ENCODE results near the gene FAM168A. TPM values are rescaled to one million over a fixed set of nuclear protein-coding genes. Genes with fewer than 3 reads are reported as not detected.

Gene FAM168A
- total RNA-seq, 1 donor from 2014 or later: 21.4 TPM

DNA sequence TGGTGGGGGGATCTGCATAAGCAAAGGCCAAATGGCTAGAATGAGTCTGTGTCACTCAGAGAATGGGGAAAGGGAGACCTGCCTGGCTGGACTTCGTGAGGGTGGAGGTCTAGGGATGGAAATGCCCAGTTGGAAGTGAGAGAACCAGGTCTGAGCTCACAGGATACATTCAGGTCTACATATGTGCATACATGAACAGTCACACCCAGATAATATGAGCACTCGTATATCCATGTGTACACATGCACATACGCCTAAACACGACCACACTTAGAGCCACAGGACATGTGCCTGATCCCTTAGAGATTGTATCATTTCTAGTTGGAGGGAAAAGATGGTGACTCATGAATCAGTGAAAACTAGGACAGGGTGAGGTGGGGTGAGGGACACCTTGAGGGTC lies 242.8 kb downstream of the FAM168A start:
- H3K4me3 ChIP-seq: no peak overlapping the region
- H3K9me3 ChIP-seq: no peaks in the 10 kb centered on the region
- H3K4me1 ChIP-seq: peaks cover 13% of the 10 kb centered on the region
- intact Hi-C loops (cut with DNase I): loop anchor here (10.0 kb wide), 1 partner anchor 300 kb away; no protein-coding TSS in a partner anchor
- TF ChIP-seq, protein P1, sequence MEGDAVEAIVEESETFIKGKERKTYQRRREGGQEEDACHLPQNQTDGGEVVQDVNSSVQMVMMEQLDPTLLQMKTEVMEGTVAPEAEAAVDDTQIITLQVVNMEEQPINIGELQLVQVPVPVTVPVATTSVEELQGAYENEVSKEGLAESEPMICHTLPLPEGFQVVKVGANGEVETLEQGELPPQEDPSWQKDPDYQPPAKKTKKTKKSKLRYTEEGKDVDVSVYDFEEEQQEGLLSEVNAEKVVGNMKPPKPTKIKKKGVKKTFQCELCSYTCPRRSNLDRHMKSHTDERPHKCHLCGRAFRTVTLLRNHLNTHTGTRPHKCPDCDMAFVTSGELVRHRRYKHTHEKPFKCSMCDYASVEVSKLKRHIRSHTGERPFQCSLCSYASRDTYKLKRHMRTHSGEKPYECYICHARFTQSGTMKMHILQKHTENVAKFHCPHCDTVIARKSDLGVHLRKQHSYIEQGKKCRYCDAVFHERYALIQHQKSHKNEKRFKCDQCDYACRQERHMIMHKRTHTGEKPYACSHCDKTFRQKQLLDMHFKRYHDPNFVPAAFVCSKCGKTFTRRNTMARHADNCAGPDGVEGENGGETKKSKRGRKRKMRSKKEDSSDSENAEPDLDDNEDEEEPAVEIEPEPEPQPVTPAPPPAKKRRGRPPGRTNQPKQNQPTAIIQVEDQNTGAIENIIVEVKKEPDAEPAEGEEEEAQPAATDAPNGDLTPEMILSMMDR (IDR thresholded peaks at IDR 0.05): no peak
- TF ChIP-seq POLR2AphosphoS5 (IDR thresholded peaks at IDR 0.05; ENCODE audit: insufficient read depth in 1 of 2, low read depth in 1 of 2) (no peak), POLR2A (IDR thresholded peaks at IDR 0.05) (no peak)
- no peak overlapping the region for H3K27ac ChIP-seq
- DNase-seq (ENCODE audit: extremely low spot score in 2 of 2): no peak
- no peaks in the 10 kb centered on the region for H3K27me3 ChIP-seq
- H3K36me3 ChIP-seq: peaks cover 0 to 20% of the 10 kb centered on the region in 2 donors

DNA sequence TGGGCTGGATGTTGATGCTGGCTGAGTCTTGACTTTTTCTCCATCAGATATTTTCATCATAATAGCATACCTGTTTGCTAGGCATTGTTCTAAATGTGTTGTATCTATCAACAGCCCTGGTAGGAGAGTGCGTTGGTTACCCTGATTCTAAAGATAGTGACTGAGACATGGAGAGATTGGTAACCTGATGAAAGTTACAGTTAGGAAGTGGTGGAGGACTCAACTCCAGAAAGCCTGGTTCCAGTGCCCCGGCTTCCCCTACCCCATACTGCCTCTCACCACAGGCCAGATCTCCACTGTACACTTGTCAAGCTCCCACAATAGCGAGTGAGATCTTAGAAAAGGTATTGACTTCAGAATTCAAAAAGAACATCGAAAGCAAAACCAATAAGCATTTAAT lies 244.5 kb downstream of the FAM168A start:
- Histone ChIP-seq H3K9me3 (no peaks in the 10 kb centered on the region), H3K27ac (no peak overlapping the region), H3K36me3 (peaks cover 0 to 13% of the 10 kb centered on the region in 2 donors), H3K4me1 (peaks cover 22% of the 10 kb centered on the region), H3K4me3 (no peak overlapping the region), H3K27me3 (no peaks in the 10 kb centered on the region)
- TF ChIP-seq, protein P1 (IDR thresholded peaks at IDR 0.05): no peak
- TF ChIP-seq POLR2AphosphoS5 (IDR thresholded peaks at IDR 0.05; ENCODE audit: insufficient read depth in 1 of 2, low read depth in 1 of 2) (no peak), POLR2A (IDR thresholded peaks at IDR 0.05) (no peak)
- intact Hi-C loops (cut with DNase I): loop anchor here (10.0 kb wide), 1 partner anchor 301 kb away; no protein-coding TSS in a partner anchor
- no peak for DNase-seq (ENCODE audit: extremely low spot score in 2 of 2)

DNA sequence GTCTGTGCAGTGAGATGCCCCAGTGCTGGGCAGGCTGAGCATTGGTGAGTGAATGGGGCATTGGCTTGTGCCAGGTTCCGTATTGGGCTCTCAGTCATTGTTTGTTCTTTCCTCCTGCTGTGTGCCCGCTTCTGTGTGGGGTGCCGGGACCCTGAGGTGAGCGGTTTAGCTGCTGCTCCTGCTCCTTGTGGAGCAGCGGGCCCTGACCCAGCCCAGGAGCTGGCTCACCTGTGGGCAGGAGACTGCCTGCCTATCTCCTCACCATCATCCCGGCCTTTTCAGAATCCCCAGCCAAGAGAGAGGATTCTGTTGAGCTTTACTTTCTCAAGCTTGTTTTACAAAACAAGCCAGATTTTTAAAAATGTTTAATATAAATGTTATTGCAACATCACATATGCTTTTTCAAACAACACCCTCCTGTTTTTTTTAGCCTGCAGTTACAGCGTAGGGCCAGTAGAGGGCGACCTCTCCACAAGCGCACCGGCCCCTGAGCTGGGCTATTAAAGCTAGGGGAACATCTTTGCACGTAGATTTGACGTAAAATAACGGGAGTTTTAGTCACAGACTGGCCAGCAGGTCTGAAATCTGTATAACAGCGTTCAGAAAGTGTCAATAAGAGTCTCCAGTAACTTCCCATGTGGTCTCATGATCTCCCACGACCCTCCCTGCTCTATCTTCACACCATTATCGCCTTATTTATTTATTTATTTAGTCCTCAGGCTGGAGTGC lies 246.8 kb downstream of the FAM168A start:
- no peaks in the 10 kb centered on the region for H3K27me3 ChIP-seq
- intact Hi-C loops (cut with DNase I): loop anchor here (10.0 kb wide), 1 partner anchor 304 kb away; no protein-coding TSS in a partner anchor
- H3K4me1 ChIP-seq: peaks cover 22% of the 10 kb centered on the region
- no peak overlapping the region for H3K4me3 ChIP-seq
- TF ChIP-seq POLR2A (IDR thresholded peaks at IDR 0.05) (no peak), POLR2AphosphoS5 (IDR thresholded peaks at IDR 0.05; ENCODE audit: insufficient read depth in 1 of 2, low read depth in 1 of 2) (no peak)
- TF ChIP-seq, protein P1 (IDR thresholded peaks at IDR 0.05): peak; percentile 83 to 95 (median 87)
- no peak for DNase-seq (ENCODE audit: extremely low spot score in 2 of 2)
- peak overlapping the region; percentile 16 for H3K27ac ChIP-seq
- H3K36me3 ChIP-seq: peaks cover 0 to 3% of the 10 kb centered on the region in 2 donors
- H3K9me3 ChIP-seq: no peaks in the 10 kb centered on the region

Small RNA genes lying within 50 kb of the gene (small RNA-seq; reads per million reads assigned to genes)
- 0.52 reads per million for gene AP000763.2
- gene HMGN2P38: not detected

Other genes starting within 250 kb of the FAM168A start
- 6.1 TPM for gene RELT, start 221.7 kb downstream of the FAM168A start, total RNA-seq
- 7.9 TPM for gene PLEKHB1, start 48.5 kb upstream of the FAM168A start, total RNA-seq
- 148 TPM for gene RAB6A, start 163.0 kb upstream of the FAM168A start, total RNA-seq
- gene MRPL48, start 189.8 kb upstream of the FAM168A start, total RNA-seq: 23.3 TPM